GM19397 (cell line): ENCODE measurements around the gene P2RY2.
"Not testable (repeated sequence)": the region's sequence is repeated elsewhere in the genome, so short reads cannot be mapped to it uniquely, and the experiment has no call there.

Source experiments
- ATAC-seq: cut with Tn5 transposase; IDR thresholded peaks from one replicate; pipeline ENCODE4 v1.9.1; 2021; ENCODE audit warnings: mild to moderate bottlenecking, moderate library complexity; ENCODE audit not compliant: unreplicated experiment

Gene P2RY2

GRCh38 chr11:73226297-73227006 lies 8.4 kb downstream of the P2RY2 start:
- ATAC-seq = no peak

- no peak for ATAC-seq
Measured at GRCh38 chr11:73227571-73228211, 9.6 kb downstream of the P2RY2 start.

GRCh38 chr11:73228268-73229134 lies 10.4 kb downstream of the P2RY2 start:
- ATAC-seq = no peak

GRCh38 chr11:73229321-73229895 lies 11.3 kb downstream of the P2RY2 start:
- ATAC-seq = no peak

- no peak for ATAC-seq
Measured at GRCh38 chr11:73229896-73230875, 12.1 kb downstream of the P2RY2 start.

DNA sequence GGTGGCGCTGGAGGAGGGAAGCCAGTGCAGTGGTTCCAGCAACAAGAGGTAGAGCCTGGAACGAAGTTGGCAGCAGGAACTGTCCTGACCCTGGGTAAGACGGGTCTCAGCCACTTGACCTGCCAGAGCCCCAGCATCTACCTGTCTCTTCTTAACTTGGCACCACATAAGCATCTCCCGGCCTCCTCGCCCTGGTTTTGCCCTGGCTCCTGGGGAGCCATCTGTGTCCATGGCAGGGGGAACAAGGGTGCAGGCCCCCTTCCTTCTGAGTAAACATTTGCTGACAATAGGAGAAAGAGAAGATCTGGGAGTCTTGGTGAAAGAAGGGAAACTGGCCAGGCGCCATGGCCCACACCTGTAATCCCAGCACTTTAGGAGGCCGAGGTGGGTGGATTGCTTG lies 12.8 kb downstream of the P2RY2 start:
- ATAC-seq = no peak

DNA sequence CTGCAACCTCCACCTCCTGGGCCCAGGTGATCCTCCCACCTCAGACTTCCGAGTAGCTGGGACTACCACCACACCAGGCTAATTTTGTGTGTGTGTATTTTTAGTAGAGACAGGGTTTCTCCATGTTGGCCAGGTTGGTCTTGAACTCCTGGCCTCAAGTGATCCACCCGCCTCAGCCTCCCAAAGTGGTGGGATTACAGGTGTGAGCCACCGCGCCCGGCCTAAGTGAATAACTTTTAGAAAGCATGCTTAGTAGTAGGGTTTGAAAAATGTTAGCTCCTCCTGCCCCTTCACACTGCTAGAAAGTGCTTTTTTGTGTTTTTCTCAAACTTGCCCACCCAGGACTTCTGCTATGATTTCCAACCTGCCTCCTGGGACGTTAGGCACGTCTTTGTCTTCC lies 14.4 kb downstream of the P2RY2 start:
- not testable (repeated sequence) for ATAC-seq

DNA sequence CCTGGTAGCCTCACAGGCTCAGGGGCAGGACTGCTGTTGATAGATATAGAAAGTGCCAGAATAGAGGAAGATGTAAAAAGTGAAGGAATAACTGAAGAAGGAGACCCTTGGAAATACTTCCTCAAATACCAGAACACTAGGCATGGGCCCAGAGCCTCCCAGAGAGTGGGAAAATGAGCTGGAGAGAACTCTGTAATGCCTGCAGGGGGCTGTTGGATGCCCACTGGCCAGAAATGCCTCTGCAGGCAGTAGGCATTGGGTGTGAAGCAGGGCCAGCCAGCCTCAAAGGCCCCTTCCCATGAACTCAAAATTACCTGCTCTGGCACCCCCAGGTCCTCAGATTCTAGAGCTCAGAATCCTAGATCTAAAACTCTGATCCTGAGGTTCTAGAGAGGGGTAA lies 15.1 kb downstream of the P2RY2 start:
- no peak for ATAC-seq

DNA sequence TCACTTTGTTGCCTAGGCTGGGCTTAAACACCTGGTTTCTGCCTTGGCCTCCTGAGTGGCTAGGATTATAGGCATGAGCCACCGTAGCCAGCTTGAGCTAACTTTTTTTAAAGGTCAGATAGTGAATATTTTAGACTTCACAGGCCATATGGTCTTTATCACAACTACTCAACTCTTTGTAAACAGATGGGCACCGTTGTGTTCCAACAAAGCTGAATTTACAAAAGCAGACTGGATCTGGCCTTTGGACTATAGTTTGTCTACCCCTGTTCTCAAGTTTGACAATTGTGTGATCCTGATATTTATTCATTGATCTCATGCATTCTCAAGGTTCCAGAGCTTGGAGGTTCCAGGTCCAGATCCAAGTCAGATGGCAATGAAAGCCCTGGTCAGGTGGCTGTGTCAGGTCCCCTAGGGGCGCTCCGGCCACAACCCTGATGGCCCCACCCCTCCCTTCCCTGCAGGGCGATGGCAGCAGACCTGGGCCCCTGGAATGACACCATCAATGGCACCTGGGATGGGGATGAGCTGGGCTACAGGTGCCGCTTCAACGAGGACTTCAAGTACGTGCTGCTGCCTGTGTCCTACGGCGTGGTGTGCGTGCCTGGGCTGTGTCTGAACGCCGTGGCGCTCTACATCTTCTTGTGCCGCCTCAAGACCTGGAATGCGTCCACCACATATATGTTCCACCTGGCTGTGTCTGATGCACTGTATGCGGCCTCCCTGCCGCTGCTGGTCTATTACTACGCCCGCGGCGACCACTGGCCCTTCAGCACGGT lies 15.8 kb downstream of the P2RY2 start:
- ATAC-seq = no peak

- no peak for ATAC-seq
Measured at GRCh38 chr11:73234471-73235181, 16.5 kb downstream of the P2RY2 start.

DNA sequence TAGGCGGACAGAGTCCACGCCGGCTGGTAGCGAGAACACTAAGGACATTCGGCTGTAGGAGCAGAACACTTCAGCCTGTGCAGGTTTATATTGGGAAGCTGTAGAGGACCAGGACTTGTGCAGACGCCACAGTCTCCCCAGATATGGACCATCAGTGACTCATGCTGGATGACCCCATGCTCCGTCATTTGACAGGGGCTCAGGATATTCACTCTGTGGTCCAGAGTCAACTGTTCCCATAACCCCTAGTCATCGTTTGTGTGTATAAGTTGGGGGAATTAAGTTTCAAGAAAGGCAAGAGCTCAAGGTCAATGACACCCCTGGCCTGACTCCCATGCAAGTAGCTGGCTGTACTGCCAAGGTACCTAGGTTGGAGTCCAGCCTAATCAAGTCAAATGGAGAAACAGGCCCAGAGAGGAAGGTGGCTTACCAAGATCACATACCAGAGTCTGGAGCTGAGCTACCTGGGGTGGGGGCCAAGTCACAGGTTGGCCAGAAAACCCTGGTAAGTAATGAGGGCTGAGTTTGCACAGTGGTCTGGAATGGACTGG lies 17.2 kb downstream of the P2RY2 start:
- ATAC-seq = no peak

DNA sequence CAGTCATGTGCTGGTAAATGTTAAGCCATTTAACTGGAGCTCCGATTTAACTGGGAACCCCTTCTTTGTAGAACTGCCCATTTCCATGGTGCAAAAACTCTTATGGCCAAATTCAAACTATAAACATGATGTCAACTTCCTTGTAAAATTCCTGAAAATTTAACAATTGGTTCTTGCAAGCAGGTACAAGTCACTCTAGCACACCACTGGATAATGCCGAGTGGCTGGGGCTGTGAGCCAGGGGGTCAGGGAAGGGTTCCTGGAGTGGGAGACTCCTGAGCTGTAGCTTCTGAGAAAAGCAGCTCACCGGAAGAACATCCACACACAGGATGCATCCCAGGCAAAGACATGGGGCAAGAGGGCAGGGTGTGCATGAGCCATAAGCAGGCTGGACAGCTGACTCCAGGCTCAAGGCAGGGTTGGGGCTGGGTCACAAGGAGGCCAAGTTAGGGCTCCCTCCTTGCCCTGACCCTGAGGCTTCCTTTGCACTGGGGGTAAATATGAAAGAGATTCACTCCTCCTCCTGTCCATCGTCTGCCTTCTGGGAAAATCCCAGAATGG lies 18.2 kb downstream of the P2RY2 start:
- no peak for ATAC-seq

DNA sequence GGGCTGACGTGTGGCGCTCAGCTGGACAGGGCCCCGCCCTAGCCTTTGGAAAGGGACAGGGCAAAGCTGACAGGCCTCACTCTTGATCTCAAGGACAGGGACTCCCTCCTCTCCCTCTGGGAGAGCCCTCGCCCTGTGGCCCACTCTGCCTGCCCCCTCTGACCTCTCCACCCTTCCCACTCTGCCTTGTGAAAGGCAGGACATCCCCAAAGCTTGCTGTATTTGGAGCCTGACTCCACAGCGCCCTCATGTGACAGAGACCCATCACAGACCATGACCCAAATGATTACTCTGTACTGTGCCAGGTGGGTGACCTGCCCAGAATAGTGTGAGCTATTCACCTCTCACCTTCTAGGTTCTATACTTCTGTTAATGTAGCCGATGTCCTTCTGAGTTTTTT lies 18.8 kb downstream of the P2RY2 start:
- ATAC-seq = no peak

GRCh38 chr11:73237471-73238290 lies 19.6 kb downstream of the P2RY2 start:
- ATAC-seq = no peak

DNA sequence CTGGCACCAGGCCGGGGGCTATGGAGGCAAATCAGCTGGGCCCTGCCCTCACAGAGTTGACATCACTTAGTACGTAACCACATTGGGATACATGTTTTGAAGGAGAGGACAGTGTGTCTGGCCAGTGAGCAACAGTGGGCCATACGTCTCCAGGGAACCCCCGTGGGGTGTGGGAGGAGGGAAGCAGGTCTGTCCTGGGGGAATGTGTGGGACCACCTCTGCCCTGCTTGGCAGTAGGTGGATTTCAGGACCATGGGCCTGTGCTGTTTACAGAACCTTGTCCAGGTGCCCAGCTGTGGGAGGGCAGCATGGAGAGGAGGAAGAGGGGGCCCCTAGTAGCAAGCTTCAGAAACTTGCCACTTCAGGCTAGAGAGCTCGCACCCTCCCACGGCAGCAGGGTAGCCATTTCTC lies 21.0 kb downstream of the P2RY2 start:
- ATAC-seq = no peak

GRCh38 chr11:73239571-73240189 lies 21.6 kb downstream of the P2RY2 start:
- no peak for ATAC-seq
